GM06990 (cell line): Measurements from ENCODE around the gene PITPNM3.

Source experiments
- DNase-seq: peaks from one replicate; pipeline ENCODE4 v3.0.0-alpha.2; 2011; ENCODE audit not compliant: insufficient read length; ENCODE audit errors: extremely low read depth
- H3K27me3 ChIP-seq: replicated peaks from 2 replicates; pipeline ENCODE4 v1.6.0; 2011; ENCODE audit warnings: low read length; ENCODE audit not compliant: control insufficient read depth, insufficient read depth
- H3K36me3 ChIP-seq: 2 replicates; pipeline ENCODE4 v1.5.1; 2011; ENCODE audit warnings: low read length; ENCODE audit not compliant: control insufficient read depth, insufficient read depth
- H3K4me3 ChIP-seq: replicated peaks from 2 replicates; pipeline ENCODE4 v1.5.1; 2011; ENCODE audit warnings: low read depth, mild to moderate bottlenecking, control low read depth, low read length
- TF ChIP-seq, protein P1 (sequence below): IDR thresholded peaks from 2 replicates; pipeline ENCODE4 v1.5.1; 2011; ENCODE audit warnings: low read length, control low read depth, mild to moderate bottlenecking, inconsistent platforms; ENCODE audit not compliant: insufficient read depth, poor library complexity, severe bottlenecking

Gene PITPNM3

DNA sequence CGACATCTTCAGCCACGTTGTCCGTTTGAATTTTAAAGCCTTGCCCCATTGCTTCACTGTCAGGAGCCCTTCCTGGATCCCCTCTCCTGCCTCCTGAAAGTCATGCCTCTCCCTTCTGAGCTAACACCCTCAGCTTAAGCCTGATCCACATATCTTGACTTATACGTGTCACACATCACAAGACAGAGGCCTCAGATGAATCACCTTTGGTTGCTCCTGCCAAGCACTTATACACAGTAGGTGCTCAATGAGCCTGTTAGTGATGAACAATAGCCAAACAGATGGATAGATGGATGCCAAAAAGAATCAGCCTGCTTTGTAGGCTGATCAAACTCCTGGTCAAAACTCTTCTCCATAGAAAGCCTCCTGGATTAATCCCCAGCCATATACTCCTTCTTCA lies 31.8 kb downstream of the PITPNM3 start:
- DNase-seq = no peak
- no peaks in the 10 kb centered on the region for H3K36me3 ChIP-seq
- TF ChIP-seq, protein P1, sequence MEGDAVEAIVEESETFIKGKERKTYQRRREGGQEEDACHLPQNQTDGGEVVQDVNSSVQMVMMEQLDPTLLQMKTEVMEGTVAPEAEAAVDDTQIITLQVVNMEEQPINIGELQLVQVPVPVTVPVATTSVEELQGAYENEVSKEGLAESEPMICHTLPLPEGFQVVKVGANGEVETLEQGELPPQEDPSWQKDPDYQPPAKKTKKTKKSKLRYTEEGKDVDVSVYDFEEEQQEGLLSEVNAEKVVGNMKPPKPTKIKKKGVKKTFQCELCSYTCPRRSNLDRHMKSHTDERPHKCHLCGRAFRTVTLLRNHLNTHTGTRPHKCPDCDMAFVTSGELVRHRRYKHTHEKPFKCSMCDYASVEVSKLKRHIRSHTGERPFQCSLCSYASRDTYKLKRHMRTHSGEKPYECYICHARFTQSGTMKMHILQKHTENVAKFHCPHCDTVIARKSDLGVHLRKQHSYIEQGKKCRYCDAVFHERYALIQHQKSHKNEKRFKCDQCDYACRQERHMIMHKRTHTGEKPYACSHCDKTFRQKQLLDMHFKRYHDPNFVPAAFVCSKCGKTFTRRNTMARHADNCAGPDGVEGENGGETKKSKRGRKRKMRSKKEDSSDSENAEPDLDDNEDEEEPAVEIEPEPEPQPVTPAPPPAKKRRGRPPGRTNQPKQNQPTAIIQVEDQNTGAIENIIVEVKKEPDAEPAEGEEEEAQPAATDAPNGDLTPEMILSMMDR = no peak

GRCh38 chr17:6523809-6524355 lies 32.5 kb downstream of the PITPNM3 start:
- H3K4me3 ChIP-seq = no peak overlapping the region
- no peaks in the 10 kb centered on the region; the same call in none of the 2 replicates for H3K27me3 ChIP-seq
- H3K36me3 ChIP-seq = no peaks in the 10 kb centered on the region
- TF ChIP-seq, protein P1 = no peak
- DNase-seq = no peak

More for the DNA sequence above, 31.8 kb downstream of the PITPNM3 start:
- H3K4me3 ChIP-seq = no peak overlapping the region
- H3K27me3 ChIP-seq = no peaks in the 10 kb centered on the region; the same call in none of the 2 replicates

- Histone ChIP-seq H3K36me3 (no peaks in the 10 kb centered on the region), H3K27me3 (no peaks in the 10 kb centered on the region; the same call in none of the 2 replicates), H3K4me3 (no peak overlapping the region)
- TF ChIP-seq, protein P1 = no peak
- no peak for DNase-seq
These were observed 33.0 kb downstream of the PITPNM3 start for GRCh38 chr17:6523330-6523729.

DNA sequence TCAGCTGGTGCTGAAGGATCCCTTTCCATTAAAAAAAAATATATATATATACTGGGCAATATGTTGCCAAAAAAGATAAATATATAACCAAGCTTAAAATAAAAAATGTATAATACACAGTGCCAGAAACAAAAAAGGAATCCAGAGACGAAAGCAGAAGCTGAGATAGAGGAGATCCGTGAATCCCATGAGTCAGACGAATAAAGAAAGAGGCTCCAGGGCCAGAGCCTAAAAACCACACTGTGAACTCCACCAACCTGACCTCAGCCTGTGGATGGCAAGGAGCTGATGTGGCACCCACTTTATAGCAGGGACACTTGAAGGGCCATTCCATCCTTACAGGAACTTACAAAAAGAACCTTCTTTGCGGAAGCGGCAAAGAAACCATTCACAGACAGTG lies 34.8 kb downstream of the PITPNM3 start:
- Histone ChIP-seq H3K4me3 (no peak overlapping the region), H3K36me3 (no peaks in the 10 kb centered on the region), H3K27me3 (no peaks in the 10 kb centered on the region; the same call in none of the 2 replicates)
- TF ChIP-seq, protein P1 = no peak
- DNase-seq = no peak

- TF ChIP-seq, protein P1 = no peak
- no peak for DNase-seq
- H3K36me3 ChIP-seq = no peaks in the 10 kb centered on the region
- H3K4me3 ChIP-seq = no peak overlapping the region
- H3K27me3 ChIP-seq = no peaks in the 10 kb centered on the region; the same call in 1 of the 2 replicates
These were observed 39.3 kb downstream of the PITPNM3 start for GRCh38 chr17:6517062-6517461.

DNA sequence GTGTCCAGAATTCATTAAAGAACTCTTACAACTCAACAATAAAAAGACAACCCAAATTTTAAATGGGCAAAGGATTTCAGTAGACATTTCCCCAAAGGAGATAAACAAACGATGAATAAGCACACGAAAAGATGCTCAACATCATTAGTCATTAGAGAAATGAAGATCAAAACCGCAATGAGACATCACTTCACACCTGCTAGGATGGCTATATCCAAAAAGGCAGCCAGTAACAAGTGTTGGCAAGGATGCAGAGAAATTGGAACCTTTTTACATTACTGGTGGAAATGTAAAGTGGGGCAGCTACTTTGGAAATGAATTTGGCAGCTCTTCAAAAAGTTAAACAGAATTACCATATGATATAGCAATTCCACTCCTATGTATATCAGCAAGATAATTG lies 42.0 kb downstream of the PITPNM3 start:
- H3K4me3 ChIP-seq = no peak overlapping the region
- no peaks in the 10 kb centered on the region for H3K36me3 ChIP-seq
- TF ChIP-seq, protein P1 = no peak
- no peaks in the 10 kb centered on the region; the same call in 1 of the 2 replicates for H3K27me3 ChIP-seq
- DNase-seq = no peak
